ENCODE results near the gene NR3C1. TPM values are rescaled to one million over a fixed set of nuclear protein-coding genes. Genes with fewer than 3 reads are reported as not detected.

The NR3C1 gene
- total RNA-seq, 1 donor from 2014 or later: 2.3 TPM

DNA sequence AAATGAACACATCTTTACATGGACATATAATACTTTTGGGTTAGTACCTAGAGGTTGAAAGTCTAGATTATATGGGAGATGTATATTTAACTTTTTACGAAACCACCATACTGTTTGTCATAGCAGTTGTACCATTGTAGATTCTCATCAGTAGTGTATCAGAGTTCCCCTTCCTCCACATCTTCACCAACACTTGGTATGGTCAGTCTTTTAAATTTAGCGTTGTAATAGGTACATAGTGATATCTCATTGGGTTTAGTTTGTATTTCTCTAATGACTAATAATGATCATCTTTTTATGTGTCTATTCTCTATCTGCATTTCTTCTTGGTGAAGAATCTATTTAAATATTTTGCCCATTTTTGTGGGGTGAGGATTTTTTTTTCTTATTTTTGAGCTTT is 137.5 kb downstream of the NR3C1 start:
- Mint-ChIP-seq H3K27ac (ENCODE audit: unreplicated experiment) (no peak overlapping the region), H3K4me3 (ENCODE audit: unreplicated experiment) (no peak overlapping the region), H3K36me3 (ENCODE audit: unreplicated experiment) (peaks cover 12% of the 10 kb centered on the region), H3K4me1 (ENCODE audit: low read depth, unreplicated experiment) (no peaks in the 10 kb centered on the region), H3K9me3 (ENCODE audit: unreplicated experiment) (peaks cover 15% of the 10 kb centered on the region), H3K27me3 (ENCODE audit: unreplicated experiment) (no peaks in the 10 kb centered on the region)
- DNase-seq: no peak
- no peak for TF ChIP-seq CTCF (IDR thresholded peaks at IDR 0.05; ENCODE audit: partially characterized antibody, unreplicated experiment)

DNA sequence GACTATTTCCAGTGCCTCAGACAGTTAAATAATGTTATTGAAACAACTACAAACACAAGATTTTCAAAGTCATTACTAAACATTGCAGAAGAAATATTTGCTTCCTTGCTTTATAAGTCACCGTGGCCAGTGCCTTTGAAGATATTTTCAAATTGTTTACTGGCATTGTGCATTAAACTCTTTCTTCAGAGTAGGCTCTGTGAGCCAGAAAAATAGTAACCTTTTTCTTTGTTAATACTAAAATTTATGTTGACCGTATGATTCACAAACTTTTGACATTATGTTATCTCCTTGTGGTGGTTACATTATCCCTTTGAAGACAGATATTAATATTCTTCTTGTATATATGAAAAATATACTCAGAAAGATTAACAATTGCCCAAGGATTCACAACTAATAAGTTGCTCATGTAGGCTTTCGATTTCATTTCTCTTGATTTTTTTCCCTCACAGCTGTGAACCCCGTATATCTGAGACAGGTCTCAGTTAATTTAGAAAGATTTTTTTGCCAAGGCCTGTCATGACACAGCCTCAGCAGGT is 140.1 kb downstream of the NR3C1 start:
- H3K36me3 Mint-ChIP-seq (ENCODE audit: unreplicated experiment): peaks cover 5% of the 10 kb centered on the region
- TF ChIP-seq CTCF (IDR thresholded peaks at IDR 0.05; ENCODE audit: partially characterized antibody, unreplicated experiment): no peak
- H3K4me1 Mint-ChIP-seq (ENCODE audit: low read depth, unreplicated experiment): no peaks in the 10 kb centered on the region
- no peaks in the 10 kb centered on the region for H3K27me3 Mint-ChIP-seq (ENCODE audit: unreplicated experiment)
- H3K27ac Mint-ChIP-seq (ENCODE audit: unreplicated experiment): no peak overlapping the region
- H3K4me3 Mint-ChIP-seq (ENCODE audit: unreplicated experiment): no peak overlapping the region
- no peak for DNase-seq
- peaks cover 7% of the 10 kb centered on the region for H3K9me3 Mint-ChIP-seq (ENCODE audit: unreplicated experiment)

- no peak for DNase-seq
- no peak for TF ChIP-seq CTCF (IDR thresholded peaks at IDR 0.05; ENCODE audit: partially characterized antibody, unreplicated experiment)
- Mint-ChIP-seq H3K4me3 (ENCODE audit: unreplicated experiment) (no peak overlapping the region), H3K27me3 (ENCODE audit: unreplicated experiment) (no peaks in the 10 kb centered on the region), H3K9me3 (ENCODE audit: unreplicated experiment) (peaks cover 7% of the 10 kb centered on the region), H3K36me3 (ENCODE audit: unreplicated experiment) (peaks cover 5% of the 10 kb centered on the region), H3K4me1 (ENCODE audit: low read depth, unreplicated experiment) (no peaks in the 10 kb centered on the region), H3K27ac (ENCODE audit: unreplicated experiment) (no peak overlapping the region)
Measured at GRCh38 chr5:143262393-143263174, 140.9 kb downstream of the NR3C1 start.

GRCh38 chr5:143261748-143262392 is 141.6 kb downstream of the NR3C1 start:
- Mint-ChIP-seq H3K36me3 (ENCODE audit: unreplicated experiment) (peaks cover 4% of the 10 kb centered on the region), H3K27me3 (ENCODE audit: unreplicated experiment) (no peaks in the 10 kb centered on the region), H3K9me3 (ENCODE audit: unreplicated experiment) (peaks cover 5% of the 10 kb centered on the region), H3K27ac (ENCODE audit: unreplicated experiment) (no peak overlapping the region), H3K4me3 (ENCODE audit: unreplicated experiment) (no peak overlapping the region), H3K4me1 (ENCODE audit: low read depth, unreplicated experiment) (no peaks in the 10 kb centered on the region)
- no peak for TF ChIP-seq CTCF (IDR thresholded peaks at IDR 0.05; ENCODE audit: partially characterized antibody, unreplicated experiment)
- no peak for DNase-seq

- Mint-ChIP-seq H3K36me3 (ENCODE audit: unreplicated experiment) (no peaks in the 10 kb centered on the region), H3K27ac (ENCODE audit: unreplicated experiment) (no peak overlapping the region), H3K27me3 (ENCODE audit: unreplicated experiment) (no peaks in the 10 kb centered on the region), H3K9me3 (ENCODE audit: unreplicated experiment) (no peaks in the 10 kb centered on the region), H3K4me1 (ENCODE audit: low read depth, unreplicated experiment) (no peaks in the 10 kb centered on the region), H3K4me3 (ENCODE audit: unreplicated experiment) (no peak overlapping the region)
- no peak for TF ChIP-seq CTCF (IDR thresholded peaks at IDR 0.05; ENCODE audit: partially characterized antibody, unreplicated experiment)
- no peak for DNase-seq
Measured at GRCh38 chr5:143259254-143259605, 144.3 kb downstream of the NR3C1 start.

Measured in glutamatergic neuron (in vitro differentiated cells).